Breast epithelium (tissue), 4 donors: ENCODE results near the gene RTF2. TPM values are rescaled to one million over a fixed set of nuclear protein-coding genes. Genes with fewer than 3 reads are reported as not detected.

Experiments
- DNase-seq, 2 donors: peaks; one replicate each; pipeline ENCODE4 v3.0.0-alpha.2; 2019; ENCODE audit warnings: low spot score in 2 of 2
- H3K27ac ChIP-seq, 2 donors: fragments of 200-600 bp; sonication (generic) in 1 of 2; one replicate each; pipeline ENCODE4 v1.5.1; 2016 to 2019; ENCODE audit warnings: mild to moderate bottlenecking in 1 of 2
- H3K27me3 ChIP-seq, 2 donors: fragments of 200-600 bp; sonication (generic) in 1 of 2; one replicate each; pipeline versions ENCODE4 v1.5.1 to v1.6.0; 2017 to 2019; ENCODE audit warnings: control low read depth in 1 of 2, mild to moderate bottlenecking in 1 of 2
- H3K36me3 ChIP-seq: fragments of 200-600 bp; one replicate; pipeline ENCODE4 v1.5.1; 2019
- H3K4me1 ChIP-seq, 2 donors: fragments of 200-600 bp; sonication (generic); one replicate each; pipeline ENCODE4 v1.5.1; 2016 to 2019; ENCODE audit warnings: control low read depth in 1 of 2
- H3K4me3 ChIP-seq, 3 donors: fragments of 200-600 bp; sonication (generic); 1 replicate in 2 of 3; 2 replicates in 1 of 3; pipeline ENCODE4 v1.5.1; 2016 to 2019; ENCODE audit warnings: mild to moderate bottlenecking in 3 of 3, moderate library complexity in 2 of 3
- H3K9me3 ChIP-seq, 2 donors: fragments of 200-600 bp; sonication (generic) in 1 of 2; one replicate each; pipeline ENCODE4 v1.5.1; 2016 to 2019; ENCODE audit warnings: control low read depth in 1 of 2
- POLR2A ChIP-seq: fragments of 450-650 bp; IDR thresholded peaks from one replicate; pipeline ENCODE4 v1.6.1; 2016; ENCODE audit warnings: antibody characterized with exemption, mild to moderate bottlenecking, moderate library complexity
- POLR2AphosphoS5 ChIP-seq, 3 donors: sonication (generic); formaldehyde crosslinking; IDR thresholded peaks; one replicate each; pipeline ENCODE4 v1.6.1; 2017; ENCODE audit warnings: antibody characterized with exemption in 3 of 3
- intact Hi-C: fragments of 100-400 bp; cut with DNase I; formaldehyde crosslinking; loops from one replicate; pipeline ENCODE4 v1.15.1; 2023; ENCODE audit warnings: low total_unique reads
- total RNA-seq, 3 donors: library from RNA; depleted of rRNA; stranded (reverse); fragments of >200 nt; gene quantifications; one replicate each; pipeline ENCODE4 v1.1.0, GENCODE V29; 2016
- TF ChIP-seq, protein P1 (sequence below), 3 donors: fragments of 450-650 bp; IDR thresholded peaks; one replicate each; pipeline ENCODE4 v1.5.1; 2016 to 2017; ENCODE audit warnings: antibody characterized with exemption in 3 of 3, mild to moderate bottlenecking in 3 of 3, moderate library complexity in 3 of 3

Gene RTF2
- total RNA-seq, 3 donors from 2014 or later: 58.0 to 80.0 (median 66.3) TPM

DNA sequence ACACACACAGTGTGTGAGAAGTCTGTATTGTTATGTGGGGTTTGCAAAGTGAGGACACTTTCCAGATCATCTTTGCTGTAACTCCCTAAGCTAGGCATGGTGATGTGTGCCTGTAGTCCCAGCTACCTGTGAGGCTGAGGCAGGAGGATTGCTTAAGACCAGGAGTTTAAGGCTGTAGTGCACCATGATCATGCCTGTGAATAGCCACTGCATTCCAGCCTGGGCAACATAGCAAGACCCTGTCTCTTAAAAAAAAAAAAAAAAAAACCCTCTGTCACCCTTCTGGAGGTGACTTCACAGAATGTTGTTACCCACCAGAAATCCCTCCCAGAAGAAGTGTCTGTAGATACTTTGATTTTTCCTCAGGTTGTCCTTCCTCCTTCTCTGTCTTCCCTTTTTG, 41.5 kb upstream of the RTF2 start:
- TF ChIP-seq POLR2A (no peak), POLR2AphosphoS5 (IDR thresholded peaks at IDR 0.05) (no peak)
- TF ChIP-seq, protein P1, sequence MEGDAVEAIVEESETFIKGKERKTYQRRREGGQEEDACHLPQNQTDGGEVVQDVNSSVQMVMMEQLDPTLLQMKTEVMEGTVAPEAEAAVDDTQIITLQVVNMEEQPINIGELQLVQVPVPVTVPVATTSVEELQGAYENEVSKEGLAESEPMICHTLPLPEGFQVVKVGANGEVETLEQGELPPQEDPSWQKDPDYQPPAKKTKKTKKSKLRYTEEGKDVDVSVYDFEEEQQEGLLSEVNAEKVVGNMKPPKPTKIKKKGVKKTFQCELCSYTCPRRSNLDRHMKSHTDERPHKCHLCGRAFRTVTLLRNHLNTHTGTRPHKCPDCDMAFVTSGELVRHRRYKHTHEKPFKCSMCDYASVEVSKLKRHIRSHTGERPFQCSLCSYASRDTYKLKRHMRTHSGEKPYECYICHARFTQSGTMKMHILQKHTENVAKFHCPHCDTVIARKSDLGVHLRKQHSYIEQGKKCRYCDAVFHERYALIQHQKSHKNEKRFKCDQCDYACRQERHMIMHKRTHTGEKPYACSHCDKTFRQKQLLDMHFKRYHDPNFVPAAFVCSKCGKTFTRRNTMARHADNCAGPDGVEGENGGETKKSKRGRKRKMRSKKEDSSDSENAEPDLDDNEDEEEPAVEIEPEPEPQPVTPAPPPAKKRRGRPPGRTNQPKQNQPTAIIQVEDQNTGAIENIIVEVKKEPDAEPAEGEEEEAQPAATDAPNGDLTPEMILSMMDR (IDR thresholded peaks at IDR 0.05): no peak
- no peaks in the 10 kb centered on the region for H3K9me3 ChIP-seq
- DNase-seq: no peak
- H3K27me3 ChIP-seq: no peaks in the 10 kb centered on the region
- no peaks in the 10 kb centered on the region for H3K36me3 ChIP-seq
- H3K4me1 ChIP-seq: no peaks in the 10 kb centered on the region
- H3K27ac ChIP-seq: no peak overlapping the region
- intact Hi-C loops: no loop called here
- no peak overlapping the region for H3K4me3 ChIP-seq

DNA sequence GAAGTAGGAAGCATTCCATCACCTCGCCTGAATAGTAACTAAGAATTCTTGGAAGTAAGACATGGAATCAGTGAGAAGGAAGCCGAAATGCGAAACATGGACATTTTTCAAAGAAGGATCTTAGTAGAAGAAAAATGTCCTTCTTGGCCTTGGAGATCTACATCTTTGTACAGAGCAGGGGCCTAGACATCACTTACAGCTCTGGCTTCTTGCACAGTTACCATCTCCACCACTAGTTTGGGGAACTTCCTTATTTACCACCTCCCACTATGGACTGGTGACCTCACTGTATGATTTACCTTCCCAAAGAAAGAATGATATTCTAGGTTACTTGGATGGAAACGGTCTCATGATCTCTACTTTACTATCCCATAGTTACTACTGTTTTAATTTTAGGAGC, 40.6 kb upstream of the RTF2 start:
- no peak overlapping the region for H3K27ac ChIP-seq
- no peak overlapping the region for H3K4me3 ChIP-seq
- H3K27me3 ChIP-seq: no peaks in the 10 kb centered on the region
- H3K36me3 ChIP-seq: no peaks in the 10 kb centered on the region
- H3K4me1 ChIP-seq: no peaks in the 10 kb centered on the region
- DNase-seq: no peak
- H3K9me3 ChIP-seq: no peaks in the 10 kb centered on the region
- TF ChIP-seq POLR2AphosphoS5 (IDR thresholded peaks at IDR 0.05): no peak
- intact Hi-C loops: no loop called here

DNA sequence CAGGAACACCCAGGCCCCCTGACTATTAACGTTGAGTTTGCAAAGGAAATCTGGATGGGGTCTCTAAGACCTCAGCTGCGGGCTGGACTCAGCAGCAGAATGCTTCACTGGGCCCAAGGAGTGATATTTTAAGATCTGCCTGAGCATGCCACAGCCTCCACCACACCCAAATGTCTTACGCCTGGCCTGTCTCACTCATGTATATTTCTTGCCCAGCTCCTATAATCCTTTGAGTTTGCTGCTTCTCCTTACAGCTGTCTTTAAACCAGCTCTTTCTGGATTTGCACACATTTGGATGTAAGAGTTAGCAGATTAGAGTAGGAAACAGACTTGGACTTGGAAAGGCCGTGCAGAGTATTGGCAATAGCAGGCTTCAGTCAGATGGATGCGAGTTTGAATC, 40.0 kb upstream of the RTF2 start:
- H3K27ac ChIP-seq: no peak overlapping the region
- intact Hi-C loops: no loop called here

DNA sequence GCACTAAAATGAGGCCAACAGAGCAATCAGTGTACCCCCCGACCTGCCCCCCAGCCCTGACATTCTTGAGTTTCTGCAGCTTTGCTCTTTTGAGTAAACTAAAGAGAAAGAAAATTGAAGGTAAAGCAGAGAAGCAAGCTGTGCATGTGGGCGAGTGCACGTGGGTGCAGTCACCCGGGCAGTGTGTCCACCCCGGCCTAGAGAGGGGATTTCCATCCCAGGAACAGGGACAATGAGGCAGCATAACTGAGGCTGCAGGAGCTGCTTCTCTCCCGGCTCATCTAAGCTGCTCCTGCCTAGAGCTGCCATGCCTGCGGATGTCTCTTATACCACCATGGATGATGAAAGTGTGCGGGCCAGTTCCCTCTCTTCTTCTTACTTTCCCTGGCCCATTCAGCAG, 39.5 kb upstream of the RTF2 start:
- Histone ChIP-seq H3K9me3 (no peaks in the 10 kb centered on the region), H3K4me1 (no peaks in the 10 kb centered on the region), H3K4me3 (no peak overlapping the region), H3K27ac (no peak overlapping the region), H3K36me3 (no peaks in the 10 kb centered on the region), H3K27me3 (no peaks in the 10 kb centered on the region)
- no peak for TF ChIP-seq POLR2A
- no peak for TF ChIP-seq POLR2AphosphoS5 (IDR thresholded peaks at IDR 0.05)
- TF ChIP-seq, protein P1 (IDR thresholded peaks at IDR 0.05): no peak
- intact Hi-C loops: no loop called here
- DNase-seq: no peak

More for the DNA sequence above, 40.0 kb upstream of the RTF2 start:
- Histone ChIP-seq H3K9me3 (no peaks in the 10 kb centered on the region), H3K36me3 (no peaks in the 10 kb centered on the region), H3K27me3 (no peaks in the 10 kb centered on the region), H3K4me1 (no peaks in the 10 kb centered on the region), H3K4me3 (no peak overlapping the region)
- DNase-seq: no peak
- TF ChIP-seq, protein P1 (IDR thresholded peaks at IDR 0.05): no peak
- no peak for TF ChIP-seq POLR2A
- TF ChIP-seq POLR2AphosphoS5 (IDR thresholded peaks at IDR 0.05): no peak

DNA sequence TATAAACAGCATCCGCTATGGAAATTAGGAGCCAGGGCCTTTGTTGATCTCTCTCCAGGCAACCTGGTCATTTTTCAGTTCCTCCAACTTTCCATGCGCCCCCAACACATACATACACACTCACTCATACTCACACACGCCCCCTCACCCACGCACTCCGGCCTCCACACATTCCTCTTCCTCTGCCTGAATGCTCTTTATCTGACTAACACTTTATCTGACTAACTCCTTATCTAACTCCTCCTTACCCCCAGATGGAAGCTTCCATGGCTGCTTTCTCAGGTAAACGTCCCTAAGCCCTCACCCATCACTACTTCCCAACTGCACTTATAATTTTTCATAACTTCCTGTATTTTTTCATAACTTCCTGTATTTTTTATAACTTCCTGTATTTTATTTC, 38.9 kb upstream of the RTF2 start:
- intact Hi-C loops: no loop called here
- Histone ChIP-seq H3K9me3 (no peaks in the 10 kb centered on the region), H3K36me3 (no peaks in the 10 kb centered on the region), H3K27ac (no peak overlapping the region), H3K27me3 (no peaks in the 10 kb centered on the region), H3K4me3 (no peak overlapping the region), H3K4me1 (no peaks in the 10 kb centered on the region)
- DNase-seq: no peak
- TF ChIP-seq POLR2A (no peak), POLR2AphosphoS5 (IDR thresholded peaks at IDR 0.05) (no peak)
- TF ChIP-seq, protein P1 (IDR thresholded peaks at IDR 0.05): no peak

DNA sequence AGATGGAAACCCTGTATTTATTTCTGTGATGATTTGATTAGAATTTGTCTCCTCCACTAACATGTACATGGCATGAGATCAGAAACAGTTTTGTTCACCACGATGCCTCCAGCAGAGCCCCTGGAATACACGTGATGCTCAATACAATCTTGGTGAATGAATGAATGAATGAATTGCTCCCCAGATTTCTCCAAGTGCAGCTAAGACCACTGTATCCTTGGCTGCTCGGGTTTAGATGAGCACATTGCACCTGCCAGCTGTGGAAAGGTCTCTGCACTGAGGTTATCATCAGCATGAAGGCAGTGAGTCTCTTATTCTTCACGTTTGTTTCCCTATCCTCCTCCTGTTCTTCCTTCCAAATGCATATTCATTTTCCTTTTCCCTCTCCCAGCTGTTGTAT, 38.5 kb upstream of the RTF2 start:
- no peak for DNase-seq
- Histone ChIP-seq H3K4me1 (no peaks in the 10 kb centered on the region), H3K36me3 (no peaks in the 10 kb centered on the region), H3K27ac (no peak overlapping the region), H3K27me3 (no peaks in the 10 kb centered on the region), H3K9me3 (no peaks in the 10 kb centered on the region), H3K4me3 (no peak overlapping the region)
- intact Hi-C loops: no loop called here
- TF ChIP-seq POLR2A: no peak
- no peak for TF ChIP-seq POLR2AphosphoS5 (IDR thresholded peaks at IDR 0.05)
- TF ChIP-seq, protein P1 (IDR thresholded peaks at IDR 0.05): no peak
